Spleen (tissue), 7 donors: Measurements from ENCODE around the gene SPTBN1.

Experiments used
- POLR2A ChIP-seq, 3 donors: fragments of 450-650 bp; IDR thresholded peaks; one replicate each; pipeline ENCODE4 v1.5.1; 2017; ENCODE audit warnings: antibody characterized with exemption in 3 of 3, mild to moderate bottlenecking in 1 of 3
- TF ChIP-seq, protein P1 (sequence below), 11 experiments: fragments of 200-600 bp in 7 of 11; fragments of 450-650 bp in 4 of 11; sonication (generic) in 4 of 11; IDR thresholded peaks in 8 of 11; conservative IDR thresholded peaks in 3 of 11; 1 replicate in 7 of 11; 2 replicates in 4 of 11; pipeline versions ENCODE4 v1.4.0 to v1.8.0; 2016 to 2021; ENCODE audit warnings: antibody characterized with exemption in 11 of 11, inconsistent platforms in 4 of 11, mild to moderate bottlenecking in 1 of 11
- donor health status: DM: no; HTN: no; CAD: no; lungs with moderate emphysema.
- donor health status: DM: no; HTN: no; CAD: no.
- donor health status: DM: no; HTN: no; CAD: no.

DNA sequence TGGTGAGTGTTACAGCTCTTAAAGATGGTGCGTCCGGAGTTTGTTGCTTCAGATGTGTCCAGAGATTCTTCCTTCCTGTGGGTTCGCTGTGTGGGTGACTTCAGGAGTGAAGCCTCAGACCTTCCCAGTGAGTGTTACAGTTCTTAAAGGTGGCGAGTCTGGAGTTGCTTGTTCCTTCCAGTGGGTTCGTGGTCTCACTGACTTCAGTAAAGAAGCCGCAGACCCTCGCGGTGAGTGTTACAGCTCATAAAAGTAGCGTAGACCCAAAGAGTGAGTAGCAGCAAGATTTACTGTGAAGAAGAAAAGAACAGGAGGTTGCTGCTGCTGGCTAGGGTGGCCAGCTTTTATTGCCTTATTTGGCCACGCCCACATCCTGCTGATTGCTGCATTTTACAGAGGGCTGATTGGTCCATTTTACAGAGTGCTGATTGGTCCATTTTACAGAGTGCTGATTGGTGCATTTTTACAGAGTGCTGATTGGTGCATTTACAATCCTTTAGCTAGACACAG lies 34.0 kb upstream of the SPTBN1 start:
- no peak for TF ChIP-seq POLR2A (IDR thresholded peaks at IDR 0.05)
- TF ChIP-seq, protein P1, sequence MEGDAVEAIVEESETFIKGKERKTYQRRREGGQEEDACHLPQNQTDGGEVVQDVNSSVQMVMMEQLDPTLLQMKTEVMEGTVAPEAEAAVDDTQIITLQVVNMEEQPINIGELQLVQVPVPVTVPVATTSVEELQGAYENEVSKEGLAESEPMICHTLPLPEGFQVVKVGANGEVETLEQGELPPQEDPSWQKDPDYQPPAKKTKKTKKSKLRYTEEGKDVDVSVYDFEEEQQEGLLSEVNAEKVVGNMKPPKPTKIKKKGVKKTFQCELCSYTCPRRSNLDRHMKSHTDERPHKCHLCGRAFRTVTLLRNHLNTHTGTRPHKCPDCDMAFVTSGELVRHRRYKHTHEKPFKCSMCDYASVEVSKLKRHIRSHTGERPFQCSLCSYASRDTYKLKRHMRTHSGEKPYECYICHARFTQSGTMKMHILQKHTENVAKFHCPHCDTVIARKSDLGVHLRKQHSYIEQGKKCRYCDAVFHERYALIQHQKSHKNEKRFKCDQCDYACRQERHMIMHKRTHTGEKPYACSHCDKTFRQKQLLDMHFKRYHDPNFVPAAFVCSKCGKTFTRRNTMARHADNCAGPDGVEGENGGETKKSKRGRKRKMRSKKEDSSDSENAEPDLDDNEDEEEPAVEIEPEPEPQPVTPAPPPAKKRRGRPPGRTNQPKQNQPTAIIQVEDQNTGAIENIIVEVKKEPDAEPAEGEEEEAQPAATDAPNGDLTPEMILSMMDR (IDR thresholded peaks at IDR 0.05 in 8 of 11, conservative IDR thresholded peaks at IDR 0.05 in 3 of 11), result no peak
